ENCODE measurements around the gene ABCG1.
"Not testable (repeated sequence)": the region's sequence is repeated elsewhere in the genome, so short reads cannot be mapped to it uniquely, and the experiment has no call there.

Gene ABCG1

DNA sequence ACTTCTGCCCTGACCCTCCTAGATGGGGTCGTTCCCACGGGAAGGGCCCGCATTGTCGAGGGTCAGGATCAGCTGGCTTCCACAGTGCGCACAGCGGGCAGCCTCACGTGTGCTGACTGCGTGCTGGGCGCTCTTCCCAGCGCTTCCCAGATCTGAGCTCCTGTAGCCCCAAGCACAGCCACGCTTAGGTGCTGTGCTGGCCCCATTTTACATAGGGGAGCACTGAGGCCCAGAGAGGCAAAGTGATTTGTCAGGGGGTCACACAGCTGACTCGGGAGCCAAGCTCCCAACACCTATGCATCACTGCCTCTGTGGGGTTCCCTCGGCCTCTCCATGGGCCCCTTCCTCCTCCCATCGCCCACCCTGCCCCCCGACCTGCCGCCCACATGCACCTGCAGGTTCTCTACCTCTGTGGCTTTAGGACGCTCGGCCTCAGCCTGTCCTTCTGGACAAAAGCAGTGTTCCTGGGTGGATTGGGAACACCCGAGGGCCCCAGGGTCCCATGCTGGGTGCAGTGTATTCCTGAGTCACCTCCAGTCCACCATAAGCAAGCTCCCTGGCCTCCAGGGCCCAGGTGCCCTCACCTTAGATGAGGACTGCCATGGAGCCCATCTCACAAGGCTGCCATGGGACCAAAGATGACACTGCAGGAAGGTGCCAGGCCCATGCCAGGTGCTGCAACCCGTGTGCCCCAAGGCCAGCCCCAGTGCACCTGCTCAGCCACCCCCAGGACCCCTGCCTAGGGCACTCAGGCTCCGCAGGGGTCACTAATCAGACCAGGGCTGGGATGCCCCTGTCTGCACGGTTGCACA is 73.0 kb downstream of the ABCG1 start:
- DNase-seq (ENCODE audit: low spot score): no peak

DNA sequence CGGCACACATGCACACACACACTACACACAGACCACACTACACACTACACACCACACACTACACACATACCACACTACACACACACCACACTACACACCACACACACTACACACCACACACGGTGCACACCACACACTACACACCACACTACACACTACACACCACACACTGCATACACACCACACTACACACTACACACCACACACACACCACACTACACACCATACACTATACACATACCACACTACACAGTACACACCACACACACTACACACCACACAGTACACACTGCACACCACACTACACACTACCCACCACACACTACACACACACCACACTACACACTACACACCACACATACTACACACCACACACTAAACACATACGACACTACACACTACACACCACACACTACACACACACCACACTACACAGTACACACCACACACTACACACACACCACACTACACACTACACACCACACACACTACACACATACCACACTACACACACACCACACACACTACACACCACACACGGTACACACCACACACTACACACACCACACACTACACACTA is 73.7 kb downstream of the ABCG1 start:
- not testable (repeated sequence) for DNase-seq (ENCODE audit: low spot score)

DNA sequence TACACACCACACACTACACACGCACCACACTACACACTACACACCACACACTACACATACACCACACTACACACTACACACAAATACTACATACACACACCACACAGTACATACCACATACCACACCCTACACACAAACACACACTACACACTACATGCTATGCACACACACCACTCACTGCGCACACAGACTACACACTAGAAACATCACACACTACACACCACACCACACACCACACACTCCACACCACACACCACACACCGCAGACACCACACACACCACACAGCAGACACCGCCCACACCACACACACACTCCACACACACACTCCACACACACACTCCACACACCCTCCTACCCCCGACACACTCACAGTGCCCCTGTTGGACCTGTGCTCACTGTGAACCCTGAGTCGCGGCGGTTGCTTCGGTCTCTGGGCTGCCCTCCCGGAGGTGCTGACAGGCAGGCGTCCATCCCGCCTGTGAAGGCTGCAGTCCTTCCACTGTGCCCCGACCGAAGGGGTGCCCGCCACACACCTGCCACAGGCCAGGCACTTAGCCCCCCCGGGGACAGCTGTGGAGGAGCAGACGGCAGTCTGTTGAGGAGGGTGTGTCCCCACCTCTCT is 74.8 kb downstream of the ABCG1 start:
- no peak for DNase-seq (ENCODE audit: low spot score)

DNA sequence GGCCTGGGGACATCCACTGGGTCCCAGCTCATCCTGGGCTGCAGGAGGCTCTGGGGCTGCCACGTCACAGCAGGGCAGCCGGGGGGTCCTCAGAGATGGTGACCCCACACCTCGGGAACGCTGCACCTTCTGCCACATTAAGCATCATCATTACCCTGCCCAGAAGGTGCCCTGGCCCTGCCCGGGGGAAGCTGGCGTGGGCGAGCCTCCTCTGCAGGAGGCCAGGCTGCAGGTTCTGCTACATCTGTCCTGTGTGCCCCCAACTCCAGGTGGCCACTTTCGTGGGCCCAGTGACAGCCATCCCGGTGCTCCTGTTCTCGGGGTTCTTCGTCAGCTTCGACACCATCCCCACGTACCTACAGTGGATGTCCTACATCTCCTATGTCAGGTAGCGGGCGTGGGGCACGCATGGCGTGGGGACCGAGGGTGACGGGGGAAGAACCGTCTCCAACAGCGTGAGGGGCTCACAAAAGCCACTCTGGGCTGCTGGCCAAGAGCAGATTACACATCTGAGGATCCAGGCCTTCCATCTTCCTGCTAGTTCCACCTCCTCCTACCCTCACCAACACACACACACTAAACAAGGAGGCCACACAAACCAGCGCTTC is 75.4 kb downstream of the ABCG1 start:
- no peak for DNase-seq (ENCODE audit: low spot score)

DNA sequence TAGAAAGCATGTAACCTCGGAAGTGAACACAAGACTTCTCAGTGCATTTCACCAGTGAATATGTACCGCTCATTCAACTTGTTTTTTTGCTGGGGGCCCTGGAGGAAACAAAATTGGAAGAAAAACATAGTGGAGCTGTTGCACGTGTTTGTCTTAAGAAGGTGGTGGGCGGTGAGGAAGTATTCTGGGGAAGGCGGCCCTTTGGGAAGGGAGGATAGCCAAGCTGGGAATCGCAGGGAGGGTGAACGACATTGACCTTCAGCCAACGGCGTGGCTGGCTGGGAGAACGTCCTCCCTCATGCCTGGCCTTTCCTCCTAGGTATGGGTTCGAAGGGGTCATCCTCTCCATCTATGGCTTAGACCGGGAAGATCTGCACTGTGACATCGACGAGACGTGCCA is 76.9 kb downstream of the ABCG1 start:
- DNase-seq (ENCODE audit: low spot score): no peak

- DNase-seq (ENCODE audit: low spot score): no peak
Observed at GRCh38 chr21:42296501-42296900, 77.6 kb downstream of the ABCG1 start.

- DNase-seq (ENCODE audit: low spot score): no peak
Observed at GRCh38 chr21:42297377-42297776, 78.4 kb downstream of the ABCG1 start.

- no peak for DNase-seq (ENCODE audit: low spot score)
Observed at GRCh38 chr21:42298237-42298636, 79.3 kb downstream of the ABCG1 start.

- DNase-seq (ENCODE audit: low spot score): no peak
Observed at GRCh38 chr21:42298657-42299056, 79.7 kb downstream of the ABCG1 start.

DNA sequence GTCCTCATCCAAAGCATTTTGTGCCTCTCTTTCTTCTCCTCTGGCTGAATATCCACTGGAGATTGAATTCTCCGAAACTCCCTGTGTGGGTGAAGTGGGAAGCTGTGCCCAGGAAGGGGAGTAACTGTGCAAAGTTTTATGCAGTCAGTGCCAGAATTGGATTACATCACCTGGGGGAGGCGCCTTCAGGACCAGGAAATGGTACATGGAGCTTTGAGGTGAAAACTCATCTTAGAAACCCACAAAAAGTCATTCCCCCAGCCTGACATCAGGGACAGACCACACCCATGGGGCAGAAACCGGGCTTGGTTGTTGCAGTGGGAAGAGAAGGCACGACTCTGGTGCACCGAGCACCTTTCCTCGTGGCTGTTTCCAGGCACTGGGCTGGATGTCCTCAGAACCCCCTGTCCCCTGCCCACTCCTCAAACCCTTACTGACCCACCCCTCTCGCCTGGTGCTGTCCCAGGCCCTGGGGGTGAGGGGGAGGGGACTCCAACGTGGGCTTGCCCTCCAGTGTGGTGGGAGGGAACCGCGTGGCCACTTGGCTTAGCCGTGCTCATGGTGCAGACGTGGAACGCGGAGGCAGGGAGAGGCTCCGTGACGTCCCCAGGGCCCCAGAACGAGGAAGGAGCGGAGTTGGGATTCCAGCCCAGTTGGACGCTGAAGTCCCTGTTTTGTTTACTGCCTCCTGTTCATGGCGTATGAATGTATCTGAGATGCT is 80.5 kb downstream of the ABCG1 start:
- DNase-seq (ENCODE audit: low spot score): no peak

DNA sequence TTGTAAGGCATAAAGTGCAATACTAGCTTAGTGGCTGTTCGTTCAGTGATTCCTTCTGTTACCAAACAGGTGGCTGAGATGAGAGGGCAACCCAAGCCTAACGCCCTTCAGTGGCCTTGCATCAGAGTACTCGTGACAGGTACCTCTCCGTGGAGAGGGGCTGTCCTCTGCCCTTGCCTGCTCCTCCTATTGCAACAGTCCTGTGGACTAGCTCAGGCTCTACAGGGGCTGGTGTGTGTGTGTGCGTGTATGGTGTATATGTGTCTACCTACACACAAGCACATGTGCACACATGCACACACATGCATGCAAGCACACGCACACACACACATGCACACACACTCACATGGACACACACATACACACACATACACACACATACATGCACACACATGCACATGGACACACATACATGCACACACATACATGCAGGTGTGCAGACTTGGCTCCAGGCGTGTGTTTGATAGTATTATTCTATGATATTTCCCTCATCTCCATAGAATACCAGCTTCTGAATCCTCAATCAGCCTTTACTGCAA is 81.2 kb downstream of the ABCG1 start:
- no peak for DNase-seq (ENCODE audit: low spot score)

DNA sequence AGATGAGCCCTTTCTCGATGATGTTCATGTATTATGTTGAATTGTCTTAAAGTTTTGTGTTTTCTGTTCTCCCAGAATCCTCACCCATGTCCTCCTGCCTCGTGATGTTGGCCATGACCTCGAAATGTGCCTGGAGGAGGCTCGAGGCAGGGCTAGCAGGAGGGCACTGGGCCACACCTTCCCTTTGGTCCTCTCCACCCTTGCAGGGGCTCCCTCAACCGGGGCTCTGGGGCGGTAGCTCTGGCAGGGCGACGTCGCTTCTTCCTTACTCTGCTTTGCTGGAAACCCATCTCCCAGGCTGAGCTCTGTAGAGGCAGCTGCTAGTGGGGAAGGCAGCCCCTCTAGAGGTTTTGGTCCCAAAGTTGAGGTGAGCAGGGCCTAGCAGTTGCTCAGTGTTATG is 82.0 kb downstream of the ABCG1 start:
- no peak for DNase-seq (ENCODE audit: low spot score)

DNA sequence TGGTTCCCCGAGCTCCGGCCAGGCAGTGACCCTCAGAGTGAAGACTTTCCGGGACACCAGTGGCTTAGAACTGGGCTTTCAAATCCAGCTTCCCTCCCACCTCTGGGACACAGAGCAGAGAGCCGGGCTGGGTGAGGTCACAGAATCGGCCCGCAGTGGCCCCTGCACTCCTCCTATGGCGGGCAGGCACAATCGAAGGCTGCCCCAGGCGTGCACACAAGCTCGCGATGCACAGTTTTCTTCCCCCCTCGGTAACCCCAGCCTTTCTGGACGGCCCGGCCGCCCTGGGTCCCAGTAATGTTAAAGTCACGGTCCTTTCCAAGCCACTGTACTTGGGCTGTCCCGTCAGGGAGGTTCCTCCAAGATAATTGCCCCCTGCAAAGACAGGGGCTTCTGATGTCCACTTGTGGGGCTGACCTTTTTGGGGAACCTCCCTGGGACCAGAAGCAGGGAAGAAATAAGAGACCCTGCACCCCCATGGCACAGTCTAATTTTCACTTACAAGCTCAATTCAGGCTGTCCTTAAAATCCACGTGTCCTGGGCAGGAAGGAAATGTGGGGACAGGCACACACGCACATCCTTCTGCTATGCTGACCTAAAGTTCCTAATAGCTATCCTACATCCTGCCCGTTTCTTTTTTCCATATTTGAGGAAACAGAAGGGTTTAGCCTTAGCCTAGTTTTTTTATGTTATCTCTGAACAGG is 82.6 kb downstream of the ABCG1 start:
- no peak for DNase-seq (ENCODE audit: low spot score)

- DNase-seq (ENCODE audit: low spot score): no peak
Observed at GRCh38 chr21:42302076-42302650, 83.2 kb downstream of the ABCG1 start.

DNA sequence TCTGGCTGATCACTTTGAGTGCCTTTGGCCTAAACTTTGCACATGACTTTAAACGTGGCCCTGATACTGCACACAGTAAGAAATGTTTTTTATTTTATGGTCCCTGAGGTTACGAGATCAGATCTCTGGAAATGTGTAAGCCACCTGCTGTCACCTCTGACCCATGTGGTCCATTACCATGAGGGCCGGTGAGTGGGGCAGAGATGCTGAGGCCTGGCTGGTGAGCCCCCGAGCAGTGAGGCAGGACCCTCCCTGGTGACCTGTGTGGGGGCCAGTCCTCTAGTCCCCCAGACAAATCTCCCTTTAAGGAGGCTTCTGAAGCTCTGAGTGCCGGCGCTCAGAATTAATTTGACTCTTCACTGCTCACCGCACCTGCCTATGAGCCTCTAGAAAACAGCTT is 83.9 kb downstream of the ABCG1 start:
- DNase-seq (ENCODE audit: low spot score): no peak

DNA sequence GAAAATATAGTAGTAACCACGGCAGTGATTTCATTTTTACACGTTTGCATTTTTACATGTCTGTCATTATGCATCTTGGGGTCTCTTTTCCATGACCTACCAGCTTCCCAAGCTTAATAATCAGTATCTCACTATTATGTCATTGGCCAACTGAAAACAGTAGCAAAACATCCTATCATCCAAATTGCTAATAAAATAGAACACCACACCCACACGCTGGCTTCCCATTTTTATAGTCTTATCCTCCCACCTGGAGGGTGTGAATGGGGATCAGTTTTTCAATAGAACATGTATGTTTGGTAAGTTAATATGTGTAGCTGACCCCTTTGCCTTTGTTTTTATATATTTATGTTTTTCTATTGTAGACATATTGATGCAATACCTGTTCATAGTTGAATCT is 84.5 kb downstream of the ABCG1 start:
- no peak for DNase-seq (ENCODE audit: low spot score)

- no peak for DNase-seq (ENCODE audit: low spot score)
Observed at GRCh38 chr21:42304556-42305454, 85.9 kb downstream of the ABCG1 start.

GRCh38 chr21:42305707-42306147 is 86.8 kb downstream of the ABCG1 start:
- DNase-seq (ENCODE audit: low spot score): no peak

DNA sequence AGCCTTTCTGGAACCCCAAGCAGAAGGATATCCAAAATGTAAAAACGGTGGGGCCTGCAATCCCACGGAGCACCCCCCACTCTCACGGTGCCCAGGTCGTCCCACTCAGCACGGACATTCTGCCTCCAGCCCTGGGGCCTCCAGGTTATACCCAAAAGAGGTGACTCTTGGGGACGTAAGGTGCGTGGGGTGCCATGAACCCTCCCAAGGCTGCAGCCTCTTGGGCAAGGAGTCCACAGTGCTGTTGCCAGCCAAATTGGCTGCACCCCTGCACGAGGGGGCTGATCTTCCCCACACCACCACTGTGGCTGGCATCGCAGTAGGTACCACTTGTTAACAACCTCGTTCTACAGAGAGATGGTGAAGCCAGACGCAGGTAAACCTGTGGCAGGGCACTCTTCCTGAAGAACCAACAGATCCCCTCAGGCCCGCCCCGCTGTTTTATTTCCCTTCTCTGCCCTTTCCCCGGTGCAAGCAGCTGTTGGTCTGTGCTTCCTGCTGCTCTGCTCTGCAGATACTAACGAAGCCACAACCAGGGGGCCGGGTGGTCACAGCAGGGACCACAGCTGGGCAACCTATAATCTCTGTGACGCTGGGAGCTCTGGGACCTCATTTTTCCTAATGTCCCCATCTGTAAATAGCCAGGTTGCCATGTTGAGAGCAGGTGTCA is 87.6 kb downstream of the ABCG1 start:
- no peak for DNase-seq (ENCODE audit: low spot score)

All from AG08395 (cell line).